HG02870 (cell line): ENCODE measurements around the gene SLC38A3.

Source experiments
- ATAC-seq: cut with Tn5 transposase; IDR thresholded peaks from one replicate; pipeline ENCODE4 v1.9.1; 2021; ENCODE audit warnings: mild to moderate bottlenecking, moderate library complexity; ENCODE audit not compliant: unreplicated experiment

SLC38A3 gene

DNA sequence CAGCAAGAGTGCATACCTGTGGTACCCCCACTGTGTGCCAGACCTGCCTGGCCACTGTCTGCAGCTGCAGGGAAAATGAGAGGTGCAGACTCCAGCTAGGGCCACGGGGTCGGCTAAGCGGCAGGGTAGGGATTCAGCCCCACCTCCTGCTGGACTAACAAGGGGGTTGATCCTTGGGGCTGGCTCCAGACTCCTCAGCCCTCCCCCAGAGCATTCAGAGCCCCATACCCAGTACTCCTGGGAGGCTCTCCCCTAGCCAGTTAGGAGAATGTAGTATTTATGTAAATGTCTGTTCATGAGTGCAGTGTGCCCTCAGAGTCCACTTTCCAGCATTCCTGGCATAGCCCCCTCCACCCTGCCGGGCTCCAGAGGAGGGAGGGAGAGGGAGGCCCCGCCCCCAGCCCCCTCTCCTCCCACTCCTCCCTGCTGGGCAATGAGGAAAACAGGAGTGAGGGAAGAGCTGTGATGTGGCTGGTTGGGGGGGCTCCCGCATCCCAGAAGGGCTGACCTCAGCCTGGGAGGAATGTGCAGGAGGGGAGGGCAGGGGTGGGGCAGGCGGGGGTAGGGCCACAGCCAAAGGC lies 59.4 kb downstream of the SLC38A3 start:
- no peak for ATAC-seq

- no peak for ATAC-seq
Observed at GRCh38 chr3:50264964-50265485, 60.0 kb downstream of the SLC38A3 start.

- no peak for ATAC-seq
Observed at GRCh38 chr3:50265571-50265970, 60.5 kb downstream of the SLC38A3 start.

- ATAC-seq = no peak
Observed at GRCh38 chr3:50266017-50266416, 60.9 kb downstream of the SLC38A3 start.

DNA sequence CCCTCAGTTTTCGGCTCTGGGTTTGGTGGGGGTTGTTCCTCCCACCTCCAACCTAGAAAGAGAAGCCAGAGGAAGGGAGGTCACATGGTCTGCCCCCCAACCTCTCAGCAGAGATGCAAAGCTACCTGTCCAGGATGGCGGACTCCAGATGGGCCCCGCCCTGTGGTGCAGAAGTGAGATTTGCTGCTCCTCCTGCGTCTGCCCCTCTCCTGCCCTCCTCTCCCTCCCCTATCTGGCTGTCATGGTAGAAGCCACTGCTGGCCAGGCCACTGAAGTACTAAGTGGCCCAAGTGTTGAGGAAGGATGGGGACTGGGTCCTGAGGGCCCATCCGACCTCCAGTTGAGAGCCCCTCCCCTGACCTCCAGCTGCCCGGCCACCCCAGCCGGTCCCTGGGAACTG lies 61.8 kb downstream of the SLC38A3 start:
- ATAC-seq = no peak

DNA sequence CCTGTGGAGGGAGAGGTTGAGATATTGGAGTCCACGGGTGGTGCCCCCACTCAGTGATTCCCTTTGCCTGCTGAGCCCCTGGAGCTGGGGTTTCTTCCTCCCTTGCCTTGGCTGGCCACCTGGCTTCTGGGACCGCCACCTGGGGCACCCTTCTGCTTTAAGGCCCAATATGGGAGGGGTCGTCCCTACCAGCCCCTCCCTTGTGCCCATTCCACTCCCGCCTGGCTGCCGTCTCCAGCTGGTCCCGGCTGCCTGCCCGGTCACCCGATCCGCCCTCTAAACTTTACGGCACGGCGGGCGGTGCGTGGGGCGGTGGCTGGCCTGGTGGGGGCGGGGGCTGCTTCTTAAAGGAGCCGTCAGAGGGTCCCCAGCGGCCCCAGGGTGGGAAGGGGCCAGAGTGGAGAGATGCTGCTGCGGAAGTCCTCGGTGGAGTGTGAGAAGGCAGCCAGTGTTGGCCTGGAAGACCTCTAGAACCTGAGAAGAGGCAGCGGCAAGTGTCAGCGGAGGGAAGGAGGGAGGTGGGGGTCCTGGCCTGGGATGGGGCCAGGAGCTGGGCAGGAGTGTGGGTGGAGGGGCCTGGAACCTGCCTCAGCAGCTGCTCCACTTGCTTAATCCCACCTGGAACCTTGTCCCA lies 62.3 kb downstream of the SLC38A3 start:
- no peak for ATAC-seq

- ATAC-seq = no peak
Observed at GRCh38 chr3:50268276-50268675, 63.2 kb downstream of the SLC38A3 start.

GRCh38 chr3:50268703-50269451 lies 63.8 kb downstream of the SLC38A3 start, which contains the start of gene SEMA3B:
Gene SEMA3B, plus strand, starts transcription at chr3:50269147. Its CDS starts 94 bp downstream, at chr3:50269241.
- no peak for ATAC-seq

DNA sequence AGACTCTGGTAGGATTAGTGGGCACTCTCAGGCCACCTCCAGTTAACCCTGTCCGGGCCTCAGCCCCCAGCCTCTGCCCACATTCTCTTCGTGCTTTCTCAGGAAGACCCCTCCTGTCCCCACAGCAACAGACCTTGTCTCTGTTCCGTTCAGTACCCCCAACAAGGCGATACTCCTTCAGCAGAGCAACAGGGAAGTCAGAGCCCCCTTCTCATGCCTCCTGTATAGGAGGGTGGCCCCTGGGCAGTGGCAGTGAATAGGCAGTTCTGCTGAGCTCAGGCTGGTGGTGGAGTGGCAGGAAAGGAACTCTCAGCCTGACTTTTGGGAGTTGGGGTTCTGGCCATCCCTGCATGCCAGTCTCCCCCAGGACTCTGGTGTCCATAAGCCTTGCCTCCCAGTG lies 64.4 kb downstream of the SLC38A3 start:
- ATAC-seq = no peak

GRCh38 chr3:50269977-50270413 lies 64.9 kb downstream of the SLC38A3 start:
- no peak for ATAC-seq

DNA sequence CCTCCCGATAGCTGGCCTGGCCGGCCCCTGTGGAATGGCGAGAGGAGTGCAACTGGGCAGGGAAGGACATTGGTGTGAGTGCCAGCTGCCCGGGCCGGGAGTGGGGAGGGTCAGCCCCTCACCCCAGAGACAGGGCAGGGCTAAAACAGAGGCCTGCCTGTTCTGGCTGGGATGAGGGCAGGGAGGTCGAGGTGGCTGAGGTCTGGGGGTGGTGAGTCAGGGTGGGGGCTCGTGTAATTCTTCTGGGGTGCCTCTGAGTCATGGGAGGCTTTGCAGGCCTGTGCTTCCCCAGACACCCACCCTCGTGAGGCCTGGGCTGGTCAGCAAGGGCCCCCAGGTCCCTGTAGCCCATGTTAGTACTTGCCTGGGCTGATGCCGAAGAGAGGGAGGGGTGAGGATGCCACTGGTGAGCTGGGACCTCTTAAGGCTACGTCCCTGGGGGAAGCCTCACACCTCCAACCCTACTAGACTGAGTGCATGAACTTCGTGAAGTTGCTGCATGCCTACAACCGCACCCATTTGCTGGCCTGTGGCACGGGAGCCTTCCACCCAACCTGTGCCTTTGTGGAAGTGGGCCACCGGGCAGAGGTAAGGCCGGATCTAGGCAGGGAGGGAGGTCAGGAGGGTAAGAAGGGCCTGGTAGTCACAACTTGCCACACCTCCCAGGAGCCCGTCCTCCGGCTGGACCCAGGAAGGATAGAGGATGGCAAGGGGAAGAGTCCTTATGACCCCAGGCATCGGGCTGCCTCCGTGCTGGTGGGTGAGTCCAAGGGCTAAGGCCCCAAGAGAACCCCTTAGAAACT lies 65.6 kb downstream of the SLC38A3 start:
- no peak for ATAC-seq
